HCT116 (cell line): ENCODE measurements around the gene TICAM2. TPM values are rescaled to one million over a fixed set of nuclear protein-coding genes. Genes with fewer than 3 reads are reported as not detected.

ENCODE experiments used
- ATAC-seq: fragments of 200-7000 bp; cut with Tn5 transposase; 2 replicates; pipeline ENCODE4 v1.9.1; 2020; ENCODE audit warnings: mild to moderate bottlenecking, moderate library complexity
- BruUV-seq: library from RNA; stranded (reverse); fragments of 400-500 nt; replicated peaks from 2 replicates; lab custom pipeline; 2021; lab: Mats Ljungman, UMichigan
- CTCF ChIA-PET: fragments of 300-600 bp; sonication (Branson Sonifier 250); formaldehyde crosslinking; loops from one replicate; lab custom pipeline; 2021; ENCODE audit warnings: antibody characterized with exemption; lab: Charles Lee
- POLR2A ChIA-PET: fragments of 300-600, 350-600 bp; sonication (Branson Sonifier 250); formaldehyde crosslinking; loops from one replicate; lab custom pipeline; 2021; ENCODE audit warnings: antibody characterized with exemption; lab: Charles Lee
- RAD21 ChIA-PET, 2 experiments: fragments of 300-600 bp; sonication (Branson Sonifier 250); formaldehyde crosslinking; loops; one replicate each; lab custom pipeline; 2023; ENCODE audit warnings: low total read pairs in 2 of 2; ENCODE audit not compliant: uncharacterized antibody in 2 of 2, unreplicated experiment in 2 of 2, low non-redundant PET in 1 of 2; lab: Charles Lee
- DNase-seq: peaks from one replicate; pipeline ENCODE4 v3.0.0-alpha.2; 2010; ENCODE audit warnings: low read depth, low spot score
- H2AFZ ChIP-seq: fragments of 200-600 bp; shearing (Covaris generic), sonication (generic); 2 replicates; pipeline ENCODE4 v1.6.1; 2017; ENCODE audit warnings: low read depth, mixed run types, mixed read lengths, antibody characterized with exemption, low read length; ENCODE audit not compliant: poor library complexity, severe bottlenecking
- H3K27ac ChIP-seq: 2 replicates; pipeline ENCODE4 v1.5.1; 2012; ENCODE audit warnings: low read depth, low read length
- H3K27me3 ChIP-seq: fragments of 200-600 bp; sonication (generic); 2 replicates; pipeline ENCODE4 v1.6.1; 2016; ENCODE audit warnings: mixed run types, low read length, mixed read lengths; ENCODE audit not compliant: insufficient read depth
- H3K36me3 ChIP-seq, 2 experiments: fragments of 200-500 bp in 1 of 2; fragments of 200-600 bp in 1 of 2; sonication (Bioruptor generic) in 1 of 2; sonication (generic) in 1 of 2; 2 replicates each; pipeline versions ENCODE4 v1.5.1 to v1.6.1; 2014 to 2016; ENCODE audit warnings: low read length in 2 of 2, inconsistent platforms in 1 of 2, mixed read lengths in 1 of 2, mixed run types in 1 of 2; ENCODE audit not compliant: insufficient read depth in 2 of 2, control insufficient read depth in 1 of 2
- H3K4me1 ChIP-seq, 2 experiments: fragments of 200-600 bp in 1 of 2; sonication (generic) in 1 of 2; 2 replicates each; pipeline versions ENCODE4 v1.5.1 to v1.6.1; 2012 to 2017; ENCODE audit warnings: low read length in 2 of 2, inconsistent platforms in 1 of 2, mild to moderate bottlenecking in 1 of 2, mixed read lengths in 1 of 2, mixed run types in 1 of 2, moderate library complexity in 1 of 2; ENCODE audit not compliant: insufficient read depth in 2 of 2, control insufficient read depth in 1 of 2
- H3K4me2 ChIP-seq: fragments of 200-600 bp; sonication (generic); 2 replicates; pipeline ENCODE4 v1.6.1; 2017; ENCODE audit warnings: mixed run types, low read length, mixed read lengths
- H3K4me3 ChIP-seq, 2 experiments: fragments of 200-600 bp in 1 of 2; sonication (generic) in 1 of 2; replicated peaks in 1 of 2; 2 replicates each; pipeline ENCODE4 v1.5.1; 2011 to 2016; ENCODE audit warnings: low read length in 2 of 2, control low read depth in 1 of 2, low read depth in 1 of 2, mild to moderate bottlenecking in 1 of 2, mixed read lengths in 1 of 2, mixed run types in 1 of 2
- H3K79me2 ChIP-seq: fragments of 200-600 bp; sonication (generic); 2 replicates; pipeline ENCODE4 v1.6.1; 2017; ENCODE audit warnings: mild to moderate bottlenecking, mixed run types, low read length, moderate library complexity, mixed read lengths; ENCODE audit not compliant: insufficient read depth
- H3K9ac ChIP-seq: fragments of 200-600 bp; sonication (generic); 2 replicates; pipeline ENCODE4 v1.6.1; 2016; ENCODE audit warnings: low read length, mixed read lengths
- H3K9me2 ChIP-seq: fragments of 200-600 bp; sonication (generic), shearing (Covaris generic); 2 replicates; pipeline ENCODE4 v1.6.1; 2017; ENCODE audit warnings: mixed run types, mild to moderate bottlenecking, moderate library complexity; ENCODE audit not compliant: insufficient read depth
- H3K9me3 ChIP-seq, 2 experiments: fragments of 200-500 bp in 1 of 2; fragments of 200-600 bp in 1 of 2; sonication (Bioruptor generic) in 1 of 2; sonication (generic) in 1 of 2; 2 replicates each; pipeline ENCODE4 v1.6.1; 2014 to 2017; ENCODE audit warnings: low read length in 2 of 2, mixed read lengths in 2 of 2, inconsistent platforms in 1 of 2, low read depth in 1 of 2, mild to moderate bottlenecking in 1 of 2, mixed run types in 1 of 2, moderate library complexity in 1 of 2; ENCODE audit not compliant: control insufficient read depth in 1 of 2, insufficient read depth in 1 of 2
- H4K20me1 ChIP-seq: fragments of 200-600 bp; sonication (generic), shearing (Covaris generic); 2 replicates; pipeline ENCODE4 v1.6.1; 2017; ENCODE audit warnings: mixed run types, mild to moderate bottlenecking, moderate library complexity; ENCODE audit not compliant: insufficient read depth
- CBX3 ChIP-seq: IDR thresholded peaks from 2 replicates; pipeline ENCODE4 v1.6.1; 2012; ENCODE audit warnings: low read depth
- CEBPB ChIP-seq: IDR thresholded peaks from 2 replicates; pipeline ENCODE4 v1.6.1; 2012; ENCODE audit warnings: low read depth
- EGR1 ChIP-seq: IDR thresholded peaks from 2 replicates; pipeline ENCODE4 v1.6.1; 2012; ENCODE audit warnings: low read depth
- EZH2 ChIP-seq: fragments of 200-600 bp; sonication (generic); IDR thresholded peaks from 2 replicates; pipeline ENCODE4 v1.6.1; 2017; ENCODE audit warnings: antibody characterized with exemption, mixed run types
- FOSL1 ChIP-seq: IDR thresholded peaks from 2 replicates; pipeline ENCODE4 v1.6.1; 2012; ENCODE audit warnings: low read depth
- POLR2A ChIP-seq: IDR thresholded peaks from 2 replicates; pipeline ENCODE4 v1.7.0; 2011; ENCODE audit warnings: borderline replicate concordance; ENCODE audit not compliant: insufficient read depth, insufficient read length; ENCODE audit errors: extremely low read depth
- RAD21 ChIP-seq: IDR thresholded peaks from 2 replicates; pipeline ENCODE4 v1.6.1; 2012; ENCODE audit warnings: low read depth, mild to moderate bottlenecking
- SIN3A ChIP-seq: IDR thresholded peaks from 2 replicates; pipeline ENCODE4 v1.6.1; 2012; ENCODE audit warnings: low read depth
- SP1 ChIP-seq: IDR thresholded peaks from 2 replicates; pipeline ENCODE4 v1.6.1; 2012; ENCODE audit warnings: low read depth
- SRF ChIP-seq: IDR thresholded peaks from 2 replicates; pipeline ENCODE4 v1.6.1; 2012; ENCODE audit warnings: low read depth
- YY1 ChIP-seq: IDR thresholded peaks from 2 replicates; pipeline ENCODE4 v1.6.1; 2011; ENCODE audit warnings: low read length, low read depth, moderate library complexity, mild to moderate bottlenecking; ENCODE audit not compliant: insufficient replicate concordance; ENCODE audit errors: extremely low read depth
- ZFX ChIP-seq: fragments of 450-650 bp; IDR thresholded peaks from 2 replicates; pipeline ENCODE4 v1.6.1; 2017
- intact Hi-C: fragments of 100-400 bp; cut with micrococcal nuclease; formaldehyde crosslinking; loops from 2 replicates; pipeline ENCODE4 v1.10.0; 2022
- total RNA-seq: library from RNA; stranded (reverse); gene quantifications from one replicate; pipeline ENCODE4 v1.2.1, GENCODE V29; 2021; ENCODE audit not compliant: unreplicated experiment
- TF ChIP-seq, protein P1 (sequence below): IDR thresholded peaks from 2 replicates; pipeline ENCODE4 v1.6.1; 2012
- TF ChIP-seq, protein P2 (sequence below): IDR thresholded peaks from 2 replicates; pipeline ENCODE4 v1.6.1; 2012; ENCODE audit warnings: low read depth
- TF ChIP-seq, protein P3 (sequence below): IDR thresholded peaks from 2 replicates; pipeline ENCODE4 v1.6.1; 2012
- TF ChIP-seq, protein P4 (sequence below): IDR thresholded peaks from 2 replicates; pipeline ENCODE4 v1.6.1; 2011; ENCODE audit warnings: mild to moderate bottlenecking, low read length, moderate library complexity; ENCODE audit not compliant: insufficient replicate concordance; ENCODE audit errors: extremely low read depth
- TF ChIP-seq, protein P5 (sequence below), 3 experiments: fragments of 200-600 bp in 1 of 3; sonication (generic) in 1 of 3; IDR thresholded peaks in 2 of 3; conservative IDR thresholded peaks in 1 of 3; 2 replicates each; pipeline ENCODE4 v1.5.1; 2012 to 2017; ENCODE audit warnings: low read depth in 2 of 3, low read length in 2 of 3, antibody characterized with exemption in 1 of 3, borderline replicate concordance in 1 of 3, control low read depth in 1 of 3, mild to moderate bottlenecking in 1 of 3, mixed read lengths in 1 of 3, mixed run types in 1 of 3, moderate library complexity in 1 of 3; ENCODE audit not compliant: insufficient read depth in 1 of 3

TICAM2 gene
- total RNA-seq, 1 experiment from 2014 or later, result 2.9 TPM

DNA sequence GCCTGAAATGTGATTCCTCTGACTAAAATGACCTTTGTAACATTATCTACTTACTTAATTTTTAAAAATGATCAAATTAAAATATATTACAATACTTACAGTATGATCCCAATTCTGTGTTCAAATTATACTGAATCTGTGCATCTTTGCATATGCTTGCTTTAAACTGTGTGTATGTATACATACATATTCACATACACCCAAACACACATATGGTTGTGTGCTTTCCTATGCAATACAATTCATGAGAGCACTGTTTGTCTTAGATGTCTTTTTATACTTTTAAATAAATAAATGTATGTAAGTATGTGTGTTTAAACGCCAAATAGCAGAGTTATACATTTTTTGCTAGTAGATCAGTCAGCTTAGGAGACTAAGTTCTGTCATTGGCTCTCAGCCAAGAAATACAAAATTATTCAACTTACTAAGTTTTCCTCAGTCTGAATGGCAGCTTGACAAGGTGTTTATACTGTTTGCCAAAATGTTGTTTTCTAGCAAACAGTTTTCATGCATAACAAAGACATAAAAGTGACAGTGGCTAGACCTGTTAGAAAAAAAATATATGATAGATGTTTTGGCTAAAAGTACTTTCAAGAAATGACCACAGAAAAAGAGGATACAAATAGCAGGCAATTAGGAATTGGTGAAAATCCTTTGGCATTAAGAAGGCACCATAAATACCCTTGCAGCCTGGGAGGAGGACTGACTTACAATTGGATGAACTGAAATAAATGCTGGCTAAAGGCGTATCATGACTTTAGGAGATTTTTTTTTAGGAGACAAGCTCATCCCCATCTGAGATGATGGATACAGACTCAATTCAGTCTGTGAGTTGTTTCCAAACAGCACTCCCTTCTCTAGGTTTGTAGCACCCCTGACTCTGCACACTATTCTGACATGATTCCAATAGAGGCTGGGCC, 7.9 kb downstream of the TICAM2 start:
- Histone ChIP-seq H3K9me3 (no peaks in the 10 kb centered on the region), H2AFZ (no peak overlapping the region), H3K27me3 (no peaks in the 10 kb centered on the region), H3K4me3 (no peak overlapping the region), H3K4me1 (no peaks in the 10 kb centered on the region), H3K9me2 (no peaks in the 10 kb centered on the region), H3K4me2 (no peak overlapping the region), H3K27ac (no peak overlapping the region)
- ATAC-seq (no peak), DNase-seq (no peak)
- POLR2A ChIA-PET, result no interaction called here
- intact Hi-C loops, result no loop called here
- CTCF ChIA-PET, result no interaction called here
- no TSS peak for BruUV-seq
- TF ChIP-seq EGR1 (no peak), RAD21 (no peak), SRF (no peak), EZH2 (no peak), SP1 (no peak), POLR2A (no peak), CEBPB (no peak), YY1 (no peak), FOSL1 (no peak), ZFX (no peak), CBX3 (no peak), SIN3A (no peak)
- TF ChIP-seq, protein P1, sequence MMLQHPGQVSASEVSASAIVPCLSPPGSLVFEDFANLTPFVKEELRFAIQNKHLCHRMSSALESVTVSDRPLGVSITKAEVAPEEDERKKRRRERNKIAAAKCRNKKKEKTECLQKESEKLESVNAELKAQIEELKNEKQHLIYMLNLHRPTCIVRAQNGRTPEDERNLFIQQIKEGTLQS, result no peak
- TF ChIP-seq, protein P2, sequence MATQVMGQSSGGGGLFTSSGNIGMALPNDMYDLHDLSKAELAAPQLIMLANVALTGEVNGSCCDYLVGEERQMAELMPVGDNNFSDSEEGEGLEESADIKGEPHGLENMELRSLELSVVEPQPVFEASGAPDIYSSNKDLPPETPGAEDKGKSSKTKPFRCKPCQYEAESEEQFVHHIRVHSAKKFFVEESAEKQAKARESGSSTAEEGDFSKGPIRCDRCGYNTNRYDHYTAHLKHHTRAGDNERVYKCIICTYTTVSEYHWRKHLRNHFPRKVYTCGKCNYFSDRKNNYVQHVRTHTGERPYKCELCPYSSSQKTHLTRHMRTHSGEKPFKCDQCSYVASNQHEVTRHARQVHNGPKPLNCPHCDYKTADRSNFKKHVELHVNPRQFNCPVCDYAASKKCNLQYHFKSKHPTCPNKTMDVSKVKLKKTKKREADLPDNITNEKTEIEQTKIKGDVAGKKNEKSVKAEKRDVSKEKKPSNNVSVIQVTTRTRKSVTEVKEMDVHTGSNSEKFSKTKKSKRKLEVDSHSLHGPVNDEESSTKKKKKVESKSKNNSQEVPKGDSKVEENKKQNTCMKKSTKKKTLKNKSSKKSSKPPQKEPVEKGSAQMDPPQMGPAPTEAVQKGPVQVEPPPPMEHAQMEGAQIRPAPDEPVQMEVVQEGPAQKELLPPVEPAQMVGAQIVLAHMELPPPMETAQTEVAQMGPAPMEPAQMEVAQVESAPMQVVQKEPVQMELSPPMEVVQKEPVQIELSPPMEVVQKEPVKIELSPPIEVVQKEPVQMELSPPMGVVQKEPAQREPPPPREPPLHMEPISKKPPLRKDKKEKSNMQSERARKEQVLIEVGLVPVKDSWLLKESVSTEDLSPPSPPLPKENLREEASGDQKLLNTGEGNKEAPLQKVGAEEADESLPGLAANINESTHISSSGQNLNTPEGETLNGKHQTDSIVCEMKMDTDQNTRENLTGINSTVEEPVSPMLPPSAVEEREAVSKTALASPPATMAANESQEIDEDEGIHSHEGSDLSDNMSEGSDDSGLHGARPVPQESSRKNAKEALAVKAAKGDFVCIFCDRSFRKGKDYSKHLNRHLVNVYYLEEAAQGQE, result no peak
- TF ChIP-seq, protein P3, sequence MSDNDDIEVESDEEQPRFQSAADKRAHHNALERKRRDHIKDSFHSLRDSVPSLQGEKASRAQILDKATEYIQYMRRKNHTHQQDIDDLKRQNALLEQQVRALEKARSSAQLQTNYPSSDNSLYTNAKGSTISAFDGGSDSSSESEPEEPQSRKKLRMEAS, result no peak
- TF ChIP-seq, protein P4, sequence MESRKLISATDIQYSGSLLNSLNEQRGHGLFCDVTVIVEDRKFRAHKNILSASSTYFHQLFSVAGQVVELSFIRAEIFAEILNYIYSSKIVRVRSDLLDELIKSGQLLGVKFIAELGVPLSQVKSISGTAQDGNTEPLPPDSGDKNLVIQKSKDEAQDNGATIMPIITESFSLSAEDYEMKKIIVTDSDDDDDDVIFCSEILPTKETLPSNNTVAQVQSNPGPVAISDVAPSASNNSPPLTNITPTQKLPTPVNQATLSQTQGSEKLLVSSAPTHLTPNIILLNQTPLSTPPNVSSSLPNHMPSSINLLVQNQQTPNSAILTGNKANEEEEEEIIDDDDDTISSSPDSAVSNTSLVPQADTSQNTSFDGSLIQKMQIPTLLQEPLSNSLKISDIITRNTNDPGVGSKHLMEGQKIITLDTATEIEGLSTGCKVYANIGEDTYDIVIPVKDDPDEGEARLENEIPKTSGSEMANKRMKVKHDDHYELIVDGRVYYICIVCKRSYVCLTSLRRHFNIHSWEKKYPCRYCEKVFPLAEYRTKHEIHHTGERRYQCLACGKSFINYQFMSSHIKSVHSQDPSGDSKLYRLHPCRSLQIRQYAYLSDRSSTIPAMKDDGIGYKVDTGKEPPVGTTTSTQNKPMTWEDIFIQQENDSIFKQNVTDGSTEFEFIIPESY, result no peak
- TF ChIP-seq, protein P5, sequence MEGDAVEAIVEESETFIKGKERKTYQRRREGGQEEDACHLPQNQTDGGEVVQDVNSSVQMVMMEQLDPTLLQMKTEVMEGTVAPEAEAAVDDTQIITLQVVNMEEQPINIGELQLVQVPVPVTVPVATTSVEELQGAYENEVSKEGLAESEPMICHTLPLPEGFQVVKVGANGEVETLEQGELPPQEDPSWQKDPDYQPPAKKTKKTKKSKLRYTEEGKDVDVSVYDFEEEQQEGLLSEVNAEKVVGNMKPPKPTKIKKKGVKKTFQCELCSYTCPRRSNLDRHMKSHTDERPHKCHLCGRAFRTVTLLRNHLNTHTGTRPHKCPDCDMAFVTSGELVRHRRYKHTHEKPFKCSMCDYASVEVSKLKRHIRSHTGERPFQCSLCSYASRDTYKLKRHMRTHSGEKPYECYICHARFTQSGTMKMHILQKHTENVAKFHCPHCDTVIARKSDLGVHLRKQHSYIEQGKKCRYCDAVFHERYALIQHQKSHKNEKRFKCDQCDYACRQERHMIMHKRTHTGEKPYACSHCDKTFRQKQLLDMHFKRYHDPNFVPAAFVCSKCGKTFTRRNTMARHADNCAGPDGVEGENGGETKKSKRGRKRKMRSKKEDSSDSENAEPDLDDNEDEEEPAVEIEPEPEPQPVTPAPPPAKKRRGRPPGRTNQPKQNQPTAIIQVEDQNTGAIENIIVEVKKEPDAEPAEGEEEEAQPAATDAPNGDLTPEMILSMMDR (IDR thresholded peaks at IDR 0.05 in 2 of 3, conservative IDR thresholded peaks at IDR 0.05 in 1 of 3; ENCODE audit: borderline replicate concordance in 1 of 3, insufficient read depth in 1 of 3, low read depth in 2 of 3, low read length in 2 of 3), result no peak
- TF ChIP-seq, all 23 proteins: peak for 0
- RAD21 ChIA-PET, result no interaction called here
- H3K9ac ChIP-seq, result no peak overlapping the region
- H4K20me1 ChIP-seq, result no peaks in the 10 kb centered on the region
- H3K79me2 ChIP-seq, result no peaks in the 10 kb centered on the region
- no peaks in the 10 kb centered on the region for H3K36me3 ChIP-seq
